Measurements from ENCODE around the gene CLMN. TPM values are rescaled to one million over a fixed set of nuclear protein-coding genes. Genes with fewer than 3 reads are reported as not detected.

The CLMN gene
- total RNA-seq, 6 experiments from 2014 or later: 0.02 TPM; not detected in 5

DNA sequence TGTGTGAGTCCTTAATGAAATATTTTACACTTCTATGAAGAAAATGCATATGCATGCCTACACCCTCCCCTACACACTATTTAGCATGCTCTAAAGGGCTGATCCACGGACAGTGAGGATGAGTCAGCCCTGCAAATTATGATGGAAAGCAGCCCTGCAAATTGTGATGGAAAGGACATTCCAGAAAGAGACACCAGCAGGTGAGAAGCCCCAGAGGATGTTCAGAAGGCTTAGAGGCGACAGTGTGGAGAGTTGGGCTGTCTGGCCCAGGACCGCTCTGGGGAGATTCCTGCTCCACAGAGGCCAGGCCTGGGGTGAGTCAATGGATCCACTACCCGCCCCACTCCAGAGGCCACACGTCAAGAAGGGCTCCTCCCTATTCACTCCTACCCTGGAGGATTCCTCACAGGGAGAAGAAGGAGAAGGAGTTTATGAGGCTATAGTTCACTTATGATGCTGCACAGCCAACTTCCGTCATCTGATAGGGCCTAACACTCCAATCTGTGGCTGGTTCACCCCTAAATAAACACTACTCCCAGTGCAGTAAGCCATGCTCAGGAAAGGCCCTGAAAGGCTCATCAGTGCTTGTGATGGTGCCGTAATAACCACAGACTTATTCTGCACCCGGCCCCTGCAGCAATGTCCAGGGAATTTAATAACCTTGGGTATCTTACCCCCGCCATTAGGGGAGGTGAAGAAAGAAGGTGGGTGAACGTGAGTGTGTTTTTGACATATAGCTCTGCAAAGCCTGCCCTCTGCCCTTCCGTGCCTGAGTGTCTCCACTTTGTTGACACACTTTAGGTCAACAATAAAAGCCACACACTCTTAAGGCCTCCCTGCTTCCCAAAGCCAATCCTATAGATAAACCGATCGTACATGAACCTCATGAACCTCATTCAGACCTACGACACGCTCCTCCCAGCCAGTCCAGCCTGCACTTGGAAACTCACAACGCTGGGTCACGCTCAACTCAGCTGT lies 46.4 kb downstream of the CLMN start:
- H3K9me3 Mint-ChIP-seq: peaks cover 23% of the 10 kb centered on the region
- H3K27ac Mint-ChIP-seq: no peak overlapping the region
- no peak overlapping the region for H3K4me3 Mint-ChIP-seq
- H3K4me1 Mint-ChIP-seq (ENCODE audit: low read depth): no peaks in the 10 kb centered on the region
- peaks cover 2% of the 10 kb centered on the region for H3K27me3 Mint-ChIP-seq (ENCODE audit: insufficient read depth)
- TF ChIP-seq CTCF (IDR thresholded peaks at IDR 0.05): no peak
- no peak for DNase-seq
- 0 out of 2 replicates have a peak, but pooled peaks cover 4% of the 10 kb centered on the region for H3K36me3 Mint-ChIP-seq (ENCODE audit: low read depth)

GRCh38 chr14:95272057-95272456 lies 47.7 kb downstream of the CLMN start:
- Mint-ChIP-seq H3K27me3 (ENCODE audit: insufficient read depth) (peaks cover 2% of the 10 kb centered on the region), H3K27ac (no peak overlapping the region), H3K9me3 (peaks cover 24% of the 10 kb centered on the region), H3K4me1 (ENCODE audit: low read depth) (no peaks in the 10 kb centered on the region), H3K4me3 (no peak overlapping the region), H3K36me3 (ENCODE audit: low read depth) (0 out of 2 replicates have a peak, but pooled peaks cover 4% of the 10 kb centered on the region)
- no peak for TF ChIP-seq CTCF (IDR thresholded peaks at IDR 0.05)
- DNase-seq: no peak

DNA sequence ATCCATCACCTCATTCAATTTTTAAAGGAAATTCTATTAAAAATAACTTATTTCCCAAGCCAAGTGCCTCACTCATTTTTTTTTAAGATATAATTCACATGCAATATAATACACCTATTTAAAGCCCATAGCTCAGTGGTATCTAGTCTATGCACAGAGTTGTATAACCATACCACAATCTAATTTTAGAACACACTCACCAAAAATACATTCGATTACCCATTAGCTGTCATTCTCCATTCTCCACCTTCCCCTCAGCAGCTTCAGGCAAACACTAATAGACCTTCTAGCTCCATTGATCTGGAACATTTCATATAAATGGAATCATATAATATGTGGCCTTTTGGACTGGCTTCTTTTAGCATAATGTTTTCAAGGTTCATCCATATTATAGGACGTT lies 49.5 kb downstream of the CLMN start:
- H3K4me1 Mint-ChIP-seq (ENCODE audit: low read depth): peaks cover 6% of the 10 kb centered on the region
- TF ChIP-seq CTCF (IDR thresholded peaks at IDR 0.05): no peak
- H3K9me3 Mint-ChIP-seq: peaks cover 28% of the 10 kb centered on the region
- H3K36me3 Mint-ChIP-seq (ENCODE audit: low read depth): 0 out of 2 replicates have a peak, but pooled peaks cover 4% of the 10 kb centered on the region
- H3K4me3 Mint-ChIP-seq: no peak overlapping the region
- H3K27ac Mint-ChIP-seq: no peak overlapping the region
- H3K27me3 Mint-ChIP-seq (ENCODE audit: insufficient read depth): peaks cover 2% of the 10 kb centered on the region
- DNase-seq: no peak

DNA sequence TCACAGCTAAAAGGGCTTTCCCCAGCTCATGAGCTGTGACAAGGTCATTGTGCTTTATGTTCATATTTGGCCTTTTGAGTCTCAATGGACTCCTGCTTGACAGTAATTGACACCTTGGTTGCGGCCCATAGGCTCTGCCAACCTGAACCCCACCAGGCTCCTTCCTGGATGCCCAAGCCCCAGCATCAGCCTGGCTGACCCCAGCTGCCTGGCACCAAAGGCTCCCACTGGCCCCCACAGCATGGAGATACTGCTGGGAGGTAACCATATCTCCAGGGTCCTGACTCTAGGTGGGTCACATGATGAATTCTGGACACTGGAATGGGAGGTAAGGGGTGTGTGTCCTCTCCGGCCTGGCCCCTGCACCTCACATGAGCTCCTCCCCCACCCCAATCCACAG lies 50.2 kb downstream of the CLMN start:
- H3K27ac Mint-ChIP-seq: no peak overlapping the region
- H3K36me3 Mint-ChIP-seq (ENCODE audit: low read depth): 0 out of 2 replicates have a peak, but pooled peaks cover 4% of the 10 kb centered on the region
- H3K4me1 Mint-ChIP-seq (ENCODE audit: low read depth): peaks cover 8% of the 10 kb centered on the region
- no peak overlapping the region for H3K4me3 Mint-ChIP-seq
- peaks cover 23% of the 10 kb centered on the region for H3K9me3 Mint-ChIP-seq
- no peak for TF ChIP-seq CTCF (IDR thresholded peaks at IDR 0.05)
- DNase-seq: no peak
- peaks cover 2% of the 10 kb centered on the region for H3K27me3 Mint-ChIP-seq (ENCODE audit: insufficient read depth)

DNA sequence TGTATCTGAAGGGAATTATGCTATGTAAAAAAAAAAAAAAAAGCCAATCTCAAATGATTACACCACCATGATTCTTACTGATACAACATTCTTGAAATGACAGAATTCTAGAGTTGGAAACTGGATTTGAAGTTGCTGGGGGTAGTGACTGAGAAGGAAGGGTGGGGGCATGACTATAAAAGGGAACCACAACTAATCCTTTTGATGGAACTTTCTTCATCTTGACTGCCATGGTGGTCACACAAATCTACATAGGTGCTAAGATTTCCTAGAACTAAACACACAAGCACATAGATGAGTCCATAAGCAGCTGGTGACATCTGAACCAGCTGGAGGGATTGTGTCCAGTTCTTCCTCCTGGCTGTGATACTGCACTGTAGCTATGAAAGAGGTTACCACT lies 51.4 kb downstream of the CLMN start:
- no peak for TF ChIP-seq CTCF (IDR thresholded peaks at IDR 0.05)
- Mint-ChIP-seq H3K4me3 (no peak overlapping the region), H3K36me3 (ENCODE audit: low read depth) (no peaks in the 10 kb centered on the region), H3K27me3 (ENCODE audit: insufficient read depth) (peaks cover 3% of the 10 kb centered on the region), H3K4me1 (ENCODE audit: low read depth) (peaks cover 8% of the 10 kb centered on the region), H3K9me3 (peaks cover 15% of the 10 kb centered on the region; the same call in 1 of the 2 replicates), H3K27ac (no peak overlapping the region)
- DNase-seq: no peak
